Measurements from ENCODE around the gene VMP1.

DNA sequence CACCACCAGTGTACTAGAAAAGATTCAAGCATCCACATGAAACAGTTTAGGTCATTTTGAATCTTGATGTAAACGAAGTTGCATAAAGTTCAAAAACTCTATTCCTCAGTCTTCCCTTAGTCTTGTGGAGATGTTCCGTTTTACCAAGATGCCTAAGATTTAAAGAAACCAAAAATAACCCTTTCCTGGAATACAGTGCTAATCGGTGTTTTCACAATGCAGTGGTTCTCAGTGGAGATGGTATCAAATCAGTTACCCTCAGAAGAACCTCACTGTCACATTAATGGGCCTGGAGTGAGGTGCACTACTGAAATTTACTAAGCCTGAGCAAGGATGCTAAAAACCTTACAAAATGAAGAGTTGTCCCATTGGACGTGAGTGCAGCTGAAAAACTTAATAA, 9.3 kb upstream of the VMP1 start:
- no peak for TF ChIP-seq EZH2 (IDR thresholded peaks at IDR 0.05; ENCODE audit: low read depth)
- TF ChIP-seq, protein P1, sequence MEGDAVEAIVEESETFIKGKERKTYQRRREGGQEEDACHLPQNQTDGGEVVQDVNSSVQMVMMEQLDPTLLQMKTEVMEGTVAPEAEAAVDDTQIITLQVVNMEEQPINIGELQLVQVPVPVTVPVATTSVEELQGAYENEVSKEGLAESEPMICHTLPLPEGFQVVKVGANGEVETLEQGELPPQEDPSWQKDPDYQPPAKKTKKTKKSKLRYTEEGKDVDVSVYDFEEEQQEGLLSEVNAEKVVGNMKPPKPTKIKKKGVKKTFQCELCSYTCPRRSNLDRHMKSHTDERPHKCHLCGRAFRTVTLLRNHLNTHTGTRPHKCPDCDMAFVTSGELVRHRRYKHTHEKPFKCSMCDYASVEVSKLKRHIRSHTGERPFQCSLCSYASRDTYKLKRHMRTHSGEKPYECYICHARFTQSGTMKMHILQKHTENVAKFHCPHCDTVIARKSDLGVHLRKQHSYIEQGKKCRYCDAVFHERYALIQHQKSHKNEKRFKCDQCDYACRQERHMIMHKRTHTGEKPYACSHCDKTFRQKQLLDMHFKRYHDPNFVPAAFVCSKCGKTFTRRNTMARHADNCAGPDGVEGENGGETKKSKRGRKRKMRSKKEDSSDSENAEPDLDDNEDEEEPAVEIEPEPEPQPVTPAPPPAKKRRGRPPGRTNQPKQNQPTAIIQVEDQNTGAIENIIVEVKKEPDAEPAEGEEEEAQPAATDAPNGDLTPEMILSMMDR (conservative IDR thresholded peaks at IDR 0.05) = no peak

Data from PC-9 (cell line).